Fibroblast of the aortic adventitia (primary cell): ENCODE measurements around the gene RPS10. TPM values are rescaled to one million over a fixed set of nuclear protein-coding genes. Genes with fewer than 3 reads are reported as not detected.
A peak's percentile ranks its signal among the peaks of the same experiment; 100 is the strongest.

ENCODE experiments used
- DNase-seq: peaks from one replicate; pipeline ENCODE4 v3.0.0-alpha.2; 2010; ENCODE audit warnings: low read depth
- H3K4me3 ChIP-seq: 2 replicates; pipeline ENCODE4 v1.5.1; 2011; ENCODE audit warnings: low read depth, mild to moderate bottlenecking, control low read depth, low read length, moderate library complexity
- CTCF ChIP-seq: IDR thresholded peaks from 2 replicates; pipeline ENCODE4 v1.5.1; 2011; ENCODE audit warnings: mild to moderate bottlenecking, low read length, control low read depth, inconsistent platforms; ENCODE audit not compliant: insufficient read depth
- total RNA-seq: library from RNA; depleted of rRNA; stranded (reverse); fragments of >200 nt; gene quantifications from 2 replicates; pipeline ENCODE4 v1.2.3, GENCODE V29; 2012; ENCODE audit warnings: low replicate concordance

RPS10 gene
- total RNA-seq, 1 donor, result 2,945 TPM

DNA sequence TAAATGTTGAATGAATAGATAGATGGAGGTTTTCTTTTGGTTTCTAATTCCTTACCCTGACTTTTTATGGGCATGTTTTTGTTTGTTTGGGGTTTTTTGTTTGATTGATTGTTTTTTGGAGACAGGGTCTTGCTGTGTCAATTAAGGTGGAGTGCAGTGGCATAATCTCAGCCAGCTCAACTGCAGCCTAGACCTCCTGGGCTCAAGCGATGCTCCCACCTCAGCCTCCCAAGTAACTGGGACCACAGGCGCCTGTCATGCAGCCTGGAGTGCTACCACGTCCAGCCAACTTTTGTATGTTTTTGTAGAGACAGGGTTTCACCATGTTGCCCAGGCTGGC, 31.9 kb downstream of the RPS10 start:
- no peak overlapping the region for H3K4me3 ChIP-seq
- DNase-seq, result no peak
- TF ChIP-seq CTCF, result no peak

DNA sequence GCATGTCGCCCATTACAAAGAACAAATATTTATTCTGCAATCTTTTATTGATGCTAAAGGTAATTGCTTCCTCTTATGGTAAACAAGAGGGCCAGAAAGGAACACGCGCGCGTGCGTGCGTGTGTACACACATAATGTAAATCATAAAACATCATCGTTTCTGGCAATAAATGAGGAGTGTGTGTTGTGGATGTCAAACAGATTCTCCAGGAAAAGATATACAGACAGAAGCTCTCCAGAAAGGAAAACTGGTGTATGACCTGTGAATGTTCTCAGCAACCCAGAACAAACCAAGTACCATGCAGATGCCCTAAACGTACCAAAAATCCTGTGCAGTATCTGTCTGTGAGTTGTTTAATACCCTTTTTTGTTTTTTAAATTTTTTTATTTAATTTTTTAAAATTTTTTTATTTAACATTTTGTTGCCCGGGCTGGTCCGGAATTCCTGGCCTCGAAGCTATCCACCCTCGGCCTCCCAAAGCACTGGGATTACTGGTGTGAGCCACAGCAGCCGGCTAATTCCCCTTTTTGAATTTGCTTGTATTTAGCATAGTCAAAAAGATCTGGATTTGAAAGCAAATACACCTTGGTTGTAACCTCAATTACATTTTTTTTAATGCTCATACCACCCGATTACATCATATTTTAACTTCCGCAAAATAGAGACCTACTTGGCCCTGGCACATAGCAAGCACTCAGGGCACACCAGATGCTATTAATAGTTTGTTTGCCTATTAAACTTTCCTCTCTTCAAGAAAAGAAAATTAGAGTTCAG, 32.5 kb downstream of the RPS10 start:
- DNase-seq, result no peak
- H3K4me3 ChIP-seq, result peak overlapping the region; percentile 81
- TF ChIP-seq CTCF, result no peak

GRCh38 chr6:34392497-34393190, 33.2 kb downstream of the RPS10 start, which contains the start of gene NUDT3:
TSS of gene NUDT3 (minus strand) at chr6:34392669. CDS start at chr6:34392362, 307 bp downstream.
- H3K4me3 ChIP-seq, result peak within 1 kb of the TSS; percentile 81
- DNase-seq, result peak; percentile 94
- peak; percentile 85 for TF ChIP-seq CTCF

DNA sequence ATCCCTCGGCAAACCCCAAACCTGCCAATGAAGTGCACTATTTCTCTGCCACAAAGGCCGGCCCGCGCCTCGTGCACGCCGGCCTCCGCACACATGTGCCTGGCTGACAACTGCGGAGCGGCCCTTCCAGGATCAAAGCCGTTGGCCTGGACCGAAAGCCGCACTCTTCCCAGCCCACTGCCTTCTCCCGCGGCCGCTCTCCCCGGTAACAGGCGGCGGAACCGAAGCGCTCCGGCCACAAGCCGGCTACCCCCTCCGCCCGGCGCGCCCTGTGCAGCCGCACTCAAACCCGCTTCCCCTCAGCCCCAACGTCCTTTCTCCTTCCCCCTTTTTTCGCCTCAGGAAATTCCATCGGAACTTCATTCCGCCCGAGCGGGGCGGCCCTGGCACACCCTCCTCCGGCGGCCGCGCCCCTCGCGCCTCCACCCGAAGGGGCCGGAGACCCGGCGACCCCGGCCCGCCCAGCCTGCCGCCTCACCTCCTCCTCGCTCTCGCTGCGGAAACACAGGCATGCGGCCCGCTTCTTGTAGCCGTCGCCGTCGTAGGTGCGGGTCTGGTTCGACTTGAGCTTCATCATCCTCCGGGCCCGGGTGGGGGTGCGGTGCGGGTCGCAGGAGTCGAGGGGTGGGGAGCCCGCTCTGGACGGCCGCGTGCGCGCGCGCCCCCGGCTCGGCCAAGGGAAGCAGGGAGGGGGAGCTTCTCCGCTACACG, 33.9 kb downstream of the RPS10 start:
- peak overlapping the region; percentile 81 for H3K4me3 ChIP-seq
- TF ChIP-seq CTCF, result no peak
- peak; percentile 45 for DNase-seq

GRCh38 chr6:34391473-34391785, 34.4 kb downstream of the RPS10 start:
- H3K4me3 ChIP-seq, result peak overlapping the region; percentile 81
- DNase-seq, result no peak
- TF ChIP-seq CTCF, result no peak

DNA sequence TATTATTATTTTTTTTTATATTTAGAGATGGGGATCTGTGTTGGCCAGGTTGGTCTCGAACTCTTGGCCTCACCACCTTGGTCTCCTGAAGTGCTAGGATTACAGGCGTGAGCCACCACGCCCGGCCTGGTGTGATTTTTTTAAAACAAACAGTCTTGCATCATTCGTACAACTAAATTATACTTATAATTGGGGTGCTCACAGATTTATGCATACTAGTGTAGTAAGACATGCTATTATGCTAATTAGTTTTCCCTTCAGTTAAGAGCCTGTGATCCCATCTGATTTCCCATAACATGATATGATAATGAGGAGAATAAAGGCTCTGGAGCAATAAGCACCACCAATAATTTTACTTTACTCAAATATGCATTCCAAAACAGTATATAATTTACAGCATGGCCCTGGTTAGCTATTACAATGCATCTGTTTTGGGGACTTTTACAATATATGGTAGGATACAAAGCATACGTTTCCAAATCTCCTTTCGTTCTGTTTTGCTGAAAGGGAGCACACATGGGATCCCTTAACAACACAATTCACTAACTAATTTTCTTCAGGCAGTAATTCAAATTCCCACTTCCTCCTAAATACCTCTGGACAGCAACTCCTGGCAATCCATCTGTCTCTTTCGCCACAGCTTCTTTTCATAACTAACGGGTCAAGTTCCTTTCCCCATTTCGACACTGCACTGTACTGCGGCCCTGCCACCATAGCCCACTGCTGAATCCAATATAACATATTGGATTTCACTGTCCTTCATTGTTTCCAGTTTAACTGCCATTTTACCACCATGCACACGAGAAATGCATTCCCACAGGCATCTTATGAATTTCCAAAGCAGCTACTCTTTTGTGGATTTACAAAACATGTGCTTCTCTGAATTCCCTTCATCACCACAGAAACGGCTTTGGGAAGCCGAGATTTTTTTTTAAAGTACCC, 35.1 kb downstream of the RPS10 start:
- TF ChIP-seq CTCF, result no peak
- peak; percentile 89 for DNase-seq
- peak overlapping the region; percentile 81 for H3K4me3 ChIP-seq
